Cardiac muscle cell (in vitro differentiated cells and primary cell): ENCODE data around the gene ACTL10. TPM values are rescaled to one million over a fixed set of nuclear protein-coding genes. Genes with fewer than 3 reads are reported as not detected.
A peak's percentile ranks its signal among the peaks of the same experiment; 100 is the strongest.
"Not testable (repeated sequence)": the region's sequence is repeated elsewhere in the genome, so short reads cannot be mapped to it uniquely, and the experiment has no call there.

ENCODE experiments used
- DNase-seq, 2 donors: peaks; one replicate each; pipeline versions ENCODE4 v3.0.0 to v3.0.0-alpha.2; 2010 to 2017; ENCODE audit warnings: low read depth in 1 of 2, low spot score in 1 of 2
- H3K27ac ChIP-seq: fragments of 200-600 bp; sonication (generic); 2 replicates; pipeline ENCODE4 v1.5.1; 2016
- H3K27me3 ChIP-seq: fragments of 200-600 bp; sonication (generic); 2 replicates; pipeline ENCODE4 v1.6.0; 2016; ENCODE audit warnings: control low read depth
- H3K36me3 ChIP-seq: fragments of 200-600 bp; sonication (generic); 2 replicates; pipeline ENCODE4 v1.5.1; 2016; ENCODE audit warnings: control low read depth
- H3K4me1 ChIP-seq: fragments of 200-600 bp; sonication (generic); 2 replicates; pipeline ENCODE4 v1.8.1; 2017; ENCODE audit warnings: low read depth, mild to moderate bottlenecking, mixed run types
- H3K4me3 ChIP-seq: fragments of 200-600 bp; sonication (generic); 2 replicates; pipeline ENCODE4 v1.5.1; 2016; ENCODE audit warnings: mild to moderate bottlenecking
- H3K9me3 ChIP-seq: fragments of 200-600 bp; sonication (generic); 2 replicates; pipeline ENCODE4 v1.5.1; 2017; ENCODE audit warnings: low read depth, mild to moderate bottlenecking, control low read depth
- polyA plus RNA-seq: library from polyadenylated mRNA; unstranded; fragments of >200 nt; fragmentation: Nextera tagmentation; extraction: Ambion mirVana; gene quantifications from 2 replicates; pipeline ENCODE4 v1.2.1, GENCODE V29; 2016
- total RNA-seq: library from RNA; depleted of rRNA; stranded (reverse); fragments of >200 nt; gene quantifications from 2 replicates; pipeline ENCODE4 v1.2.3, GENCODE V29; 2016
- TF ChIP-seq, protein P1 (sequence below): IDR thresholded peaks from 2 replicates; pipeline ENCODE4 v1.5.1; 2012; ENCODE audit warnings: low read depth, mild to moderate bottlenecking, low read length

Gene ACTL10
- total and polyA plus RNA-seq, 2 experiments from 2014 or later, result 1.3 to 1.5 TPM

GRCh38 chr20:33693741-33694638, 27.2 kb downstream of the ACTL10 start:
- DNase-seq, result no peak
- peaks cover 17% of the 10 kb centered on the region for H3K4me1 ChIP-seq
- no peak overlapping the region for H3K4me3 ChIP-seq
- no peaks in the 10 kb centered on the region for H3K27me3 ChIP-seq
- H3K27ac ChIP-seq, result no peak overlapping the region
- TF ChIP-seq, protein P1, sequence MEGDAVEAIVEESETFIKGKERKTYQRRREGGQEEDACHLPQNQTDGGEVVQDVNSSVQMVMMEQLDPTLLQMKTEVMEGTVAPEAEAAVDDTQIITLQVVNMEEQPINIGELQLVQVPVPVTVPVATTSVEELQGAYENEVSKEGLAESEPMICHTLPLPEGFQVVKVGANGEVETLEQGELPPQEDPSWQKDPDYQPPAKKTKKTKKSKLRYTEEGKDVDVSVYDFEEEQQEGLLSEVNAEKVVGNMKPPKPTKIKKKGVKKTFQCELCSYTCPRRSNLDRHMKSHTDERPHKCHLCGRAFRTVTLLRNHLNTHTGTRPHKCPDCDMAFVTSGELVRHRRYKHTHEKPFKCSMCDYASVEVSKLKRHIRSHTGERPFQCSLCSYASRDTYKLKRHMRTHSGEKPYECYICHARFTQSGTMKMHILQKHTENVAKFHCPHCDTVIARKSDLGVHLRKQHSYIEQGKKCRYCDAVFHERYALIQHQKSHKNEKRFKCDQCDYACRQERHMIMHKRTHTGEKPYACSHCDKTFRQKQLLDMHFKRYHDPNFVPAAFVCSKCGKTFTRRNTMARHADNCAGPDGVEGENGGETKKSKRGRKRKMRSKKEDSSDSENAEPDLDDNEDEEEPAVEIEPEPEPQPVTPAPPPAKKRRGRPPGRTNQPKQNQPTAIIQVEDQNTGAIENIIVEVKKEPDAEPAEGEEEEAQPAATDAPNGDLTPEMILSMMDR, result no peak
- H3K36me3 ChIP-seq, result no peaks in the 10 kb centered on the region
- no peaks in the 10 kb centered on the region for H3K9me3 ChIP-seq

GRCh38 chr20:33694639-33695012, 27.9 kb downstream of the ACTL10 start:
- H3K27ac ChIP-seq, result no peak overlapping the region
- peaks cover 17% of the 10 kb centered on the region for H3K4me1 ChIP-seq
- H3K9me3 ChIP-seq, result no peaks in the 10 kb centered on the region
- H3K27me3 ChIP-seq, result no peaks in the 10 kb centered on the region
- TF ChIP-seq, protein P1, result no peak
- H3K36me3 ChIP-seq, result no peaks in the 10 kb centered on the region
- no peak overlapping the region for H3K4me3 ChIP-seq
- no peak for DNase-seq

- Histone ChIP-seq H3K27me3 (no peaks in the 10 kb centered on the region), H3K4me1 (peaks cover 13% of the 10 kb centered on the region), H3K9me3 (no peaks in the 10 kb centered on the region), H3K36me3 (no peaks in the 10 kb centered on the region), H3K27ac (no peak overlapping the region), H3K4me3 (no peak overlapping the region)
- no peak for DNase-seq
- TF ChIP-seq, protein P1, result no peak
These were observed 29.7 kb downstream of the ACTL10 start for GRCh38 chr20:33696448-33696847.

DNA sequence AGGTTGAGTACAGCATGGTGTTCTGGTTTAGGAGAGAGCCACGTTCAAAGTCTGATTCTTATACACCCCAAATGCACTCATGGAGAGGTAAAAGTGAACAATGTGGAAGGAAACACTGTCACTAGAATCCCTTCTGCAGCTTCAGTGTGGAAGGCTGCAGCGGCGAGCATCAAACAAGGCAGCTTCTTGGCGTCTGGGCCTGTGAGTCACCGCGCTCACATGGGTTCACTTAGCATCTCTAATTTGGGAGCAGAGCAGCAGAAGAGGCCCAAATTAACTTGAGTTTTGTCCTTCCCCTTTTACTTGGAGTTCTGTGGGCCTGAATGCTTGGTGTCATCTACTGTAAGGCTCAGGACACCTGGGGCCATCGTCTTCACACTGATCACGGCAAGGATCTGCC, 30.4 kb downstream of the ACTL10 start:
- TF ChIP-seq, protein P1, result no peak
- Histone ChIP-seq H3K4me3 (no peak overlapping the region), H3K36me3 (no peaks in the 10 kb centered on the region), H3K27ac (no peak overlapping the region), H3K27me3 (no peaks in the 10 kb centered on the region), H3K9me3 (no peaks in the 10 kb centered on the region), H3K4me1 (peaks cover 13% of the 10 kb centered on the region)
- DNase-seq, result peak in 1 of 2 donors; percentile 73

- not testable (repeated sequence) for H3K9me3 ChIP-seq, DNase-seq, H3K36me3 ChIP-seq, H3K27ac ChIP-seq, H3K27me3 ChIP-seq, H3K4me3 ChIP-seq, H3K4me1 ChIP-seq
These were observed 32.2 kb downstream of the ACTL10 start for GRCh38 chr20:33698966-33699365.

GRCh38 chr20:33700696-33701441, 34.1 kb downstream of the ACTL10 start:
- H3K4me1 ChIP-seq, H3K27me3 ChIP-seq, H3K4me3 ChIP-seq, H3K9me3 ChIP-seq, DNase-seq, H3K27ac ChIP-seq, H3K36me3 ChIP-seq: not testable (repeated sequence)
